OCI-LY3 (cell line): ENCODE data around the gene SCN1A.

Experiments used
- H2AFZ ChIP-seq: fragments of 200-600, 300-600 bp; shearing (Covaris generic); 2 replicates; pipeline ENCODE4 v1.6.0; 2014; ENCODE audit warnings: antibody characterized with exemption, low read depth, low read length
- H3K27ac ChIP-seq: fragments of 200-600, 300-600 bp; sonication (generic); 2 replicates; pipeline ENCODE4 v1.5.1; 2014; ENCODE audit warnings: mild to moderate bottlenecking, low read length, moderate library complexity, mixed read lengths
- H3K27me3 ChIP-seq: fragments of 200-600, 300-600 bp; sonication (generic); 2 replicates; pipeline ENCODE4 v1.6.1; 2014; ENCODE audit warnings: low read depth, low read length, mixed read lengths
- H3K36me3 ChIP-seq: fragments of 200-600, 300-600 bp; sonication (generic); replicated peaks from 2 replicates; pipeline ENCODE3; 2014; ENCODE audit warnings: low read depth, low read length, mixed read lengths
- H3K4me1 ChIP-seq: fragments of 300-600, 200-600 bp; sonication (generic); 2 replicates; pipeline ENCODE4 v1.6.1; 2014; ENCODE audit warnings: low read length, mixed read lengths
- H3K4me2 ChIP-seq: fragments of 200-600, 300-600 bp; sonication (generic); 2 replicates; pipeline ENCODE4 v1.6.1; 2014; ENCODE audit warnings: low read length, mixed read lengths
- H3K4me3 ChIP-seq: fragments of 300-600, 200-600 bp; sonication (generic); 2 replicates; pipeline ENCODE4 v1.5.1; 2014; ENCODE audit warnings: antibody characterized with exemption, mild to moderate bottlenecking, low read length, moderate library complexity
- H3K79me2 ChIP-seq: fragments of 300-600, 200-600 bp; shearing (Covaris generic); 2 replicates; pipeline ENCODE4 v1.6.1; 2014; ENCODE audit warnings: mild to moderate bottlenecking, low read length, mixed read lengths
- H3K9ac ChIP-seq: fragments of 300-600, 200-600 bp; shearing (Covaris generic); 2 replicates; pipeline ENCODE4 v1.6.0; 2014; ENCODE audit warnings: mild to moderate bottlenecking, low read length, moderate library complexity
- H3K9me3 ChIP-seq: fragments of 200-600, 300-600 bp; shearing (Covaris generic); 2 replicates; pipeline ENCODE4 v1.6.1; 2014; ENCODE audit warnings: low read length, mixed read lengths; ENCODE audit not compliant: insufficient read depth
- H4K20me1 ChIP-seq: fragments of 200-600, 300-600 bp; sonication (generic); 2 replicates; pipeline ENCODE4 v1.6.1; 2016; ENCODE audit warnings: low read length, mixed read lengths; ENCODE audit not compliant: insufficient read depth
- CTCF ChIP-seq: fragments of 200-600, 300-600 bp; sonication (generic); IDR thresholded peaks from 2 replicates; pipeline ENCODE4 v1.5.1; 2014; ENCODE audit warnings: antibody characterized with exemption, low read length, low read depth
- EZH2phosphoT487 ChIP-seq: fragments of 200-600 bp; shearing (Covaris generic); IDR thresholded peaks from 2 replicates; pipeline ENCODE4 v1.6.1; 2018; ENCODE audit warnings: antibody characterized with exemption, mixed run types, low read depth

SCN1A gene

GRCh38 chr2:165957030-165957675, 170.7 kb downstream of the SCN1A start:
- peaks cover 12% of the 10 kb centered on the region for H3K79me2 ChIP-seq
- no peak overlapping the region for H2AFZ ChIP-seq
- no peak overlapping the region for H3K4me2 ChIP-seq
- no peak overlapping the region for H3K27ac ChIP-seq
- no peak overlapping the region for H3K9ac ChIP-seq
- H3K36me3 ChIP-seq: no peaks in the 10 kb centered on the region
- peaks cover 15% of the 10 kb centered on the region for H3K4me1 ChIP-seq
- H3K9me3 ChIP-seq: no peaks in the 10 kb centered on the region
- no peaks in the 10 kb centered on the region for H4K20me1 ChIP-seq
- H3K4me3 ChIP-seq: no peak overlapping the region
- TF ChIP-seq EZH2phosphoT487: no peak
- no peak for TF ChIP-seq CTCF
- no peaks in the 10 kb centered on the region for H3K27me3 ChIP-seq

DNA sequence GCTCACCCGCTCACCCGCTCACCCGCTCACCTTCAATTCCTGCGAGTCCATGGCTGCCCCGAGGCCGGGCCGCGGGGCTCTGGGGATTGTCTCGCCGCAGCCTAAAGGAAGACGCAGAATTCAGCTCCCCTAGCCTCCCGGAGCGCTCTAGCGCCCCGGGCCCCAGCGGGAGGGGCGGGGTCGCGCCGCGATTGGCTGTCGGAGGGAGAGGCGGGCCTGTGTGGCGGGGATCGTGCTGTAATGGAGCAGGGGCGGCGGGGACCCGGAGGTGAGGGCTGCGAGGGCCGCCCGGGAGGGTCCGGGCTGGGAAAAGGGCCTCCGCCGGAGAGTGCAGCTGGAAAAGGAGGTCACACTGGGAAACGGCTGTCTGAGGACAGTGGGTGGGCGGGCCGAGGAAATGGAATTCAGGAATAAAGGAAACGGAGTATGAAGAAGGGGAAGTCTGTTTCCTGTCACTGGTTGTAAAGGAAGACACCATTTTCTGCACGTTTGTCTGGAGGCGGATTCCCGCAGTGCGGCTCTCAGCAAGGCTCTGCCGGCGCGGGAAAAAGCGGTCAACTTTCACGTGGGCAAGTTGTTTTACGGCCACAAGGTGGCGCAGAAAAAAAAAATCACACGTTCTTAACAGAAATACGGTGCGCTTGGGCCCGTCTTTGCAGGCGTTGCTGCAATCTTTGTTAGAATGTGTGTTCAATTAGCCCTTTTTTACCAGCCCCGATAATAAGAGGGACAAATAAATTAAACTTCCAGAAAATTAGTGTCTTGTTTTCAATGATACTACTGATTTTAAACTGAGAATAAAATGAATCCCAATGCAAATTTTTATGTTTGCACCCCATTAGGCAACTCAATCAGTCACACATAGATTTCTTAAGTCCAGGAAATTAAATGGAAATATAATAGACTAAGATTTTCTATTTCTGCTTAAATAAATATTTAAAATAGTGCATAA, 173.9 kb downstream of the SCN1A start, which contains the start of gene TTC21B:
Gene TTC21B, minus strand, starts transcription at position 122 of the 952 bp plus-strand sequence. Its CDS starts 71 bp downstream, at position 51.
- Histone ChIP-seq H3K79me2 (peaks cover 35% of the 10 kb centered on the region), H3K27me3 (no peaks in the 10 kb centered on the region), H3K27ac (peak within 1 kb of the TSS; percentile 46), H3K4me1 (peaks cover 16% of the 10 kb centered on the region), H3K4me3 (peak within 1 kb of the TSS; percentile 93), H3K4me2 (peak within 1 kb of the TSS; percentile 90), H2AFZ (peak within 1 kb of the TSS; percentile 88), H3K9me3 (no peaks in the 10 kb centered on the region), H3K36me3 (peaks cover 11% of the 10 kb centered on the region), H4K20me1 (no peaks in the 10 kb centered on the region), H3K9ac (peak within 1 kb of the TSS; percentile 86)
- TF ChIP-seq CTCF (peak; percentile 84), EZH2phosphoT487 (no peak)

GRCh38 chr2:165953306-165953654, 174.5 kb downstream of the SCN1A start:
- H3K4me3 ChIP-seq: peak overlapping the region; percentile 93
- H3K9me3 ChIP-seq: no peaks in the 10 kb centered on the region
- peak overlapping the region; percentile 86 for H3K9ac ChIP-seq
- no peaks in the 10 kb centered on the region for H3K27me3 ChIP-seq
- H3K79me2 ChIP-seq: peaks cover 35% of the 10 kb centered on the region
- no peaks in the 10 kb centered on the region for H4K20me1 ChIP-seq
- H3K27ac ChIP-seq: no peak overlapping the region
- peak overlapping the region; percentile 73 for H3K4me2 ChIP-seq
- TF ChIP-seq EZH2phosphoT487 (no peak), CTCF (no peak)
- H2AFZ ChIP-seq: 0 out of 2 replicates have a peak overlapping the region, but pooled peaks have one; percentile 7
- peaks cover 15% of the 10 kb centered on the region for H3K36me3 ChIP-seq
- peaks cover 16% of the 10 kb centered on the region for H3K4me1 ChIP-seq

- H3K9me3 ChIP-seq: no peaks in the 10 kb centered on the region
- no peak overlapping the region for H3K27ac ChIP-seq
- H2AFZ ChIP-seq: 0 out of 2 replicates have a peak overlapping the region, but pooled peaks have one; percentile 7
- no peaks in the 10 kb centered on the region for H3K27me3 ChIP-seq
- TF ChIP-seq EZH2phosphoT487: no peak
- H3K36me3 ChIP-seq: peaks cover 16% of the 10 kb centered on the region
- peaks cover 35% of the 10 kb centered on the region for H3K79me2 ChIP-seq
- H3K4me3 ChIP-seq: peak overlapping the region; percentile 93
- peak overlapping the region; percentile 73 for H3K4me2 ChIP-seq
- peak overlapping the region; percentile 86 for H3K9ac ChIP-seq
- no peaks in the 10 kb centered on the region for H4K20me1 ChIP-seq
- H3K4me1 ChIP-seq: peaks cover 16% of the 10 kb centered on the region
These were observed 175.0 kb downstream of the SCN1A start for GRCh38 chr2:165952741-165953211.
